Skeletal muscle tissue (tissue), 4 donors: ENCODE results near the gene TEC. TPM values are rescaled to one million over a fixed set of nuclear protein-coding genes. Genes with fewer than 3 reads are reported as not detected.
"Not testable (repeated sequence)": the region's sequence is repeated elsewhere in the genome, so short reads cannot be mapped to it uniquely, and the experiment has no call there.

Experiments used
- H3K27ac ChIP-seq: one replicate; pipeline ENCODE4 v1.7.0; 2013; ENCODE audit warnings: mild to moderate bottlenecking, low read depth, low read length, inconsistent platforms
- H3K27me3 ChIP-seq, 3 donors: one replicate each; pipeline ENCODE4 v1.7.0; 2013; ENCODE audit warnings: low read length in 3 of 3; ENCODE audit not compliant: control insufficient read depth in 3 of 3, insufficient read depth in 3 of 3
- H3K36me3 ChIP-seq, 3 donors: one replicate each; pipeline ENCODE4 v1.7.0; 2013; ENCODE audit warnings: low read length in 3 of 3; ENCODE audit not compliant: control insufficient read depth in 3 of 3, insufficient read depth in 3 of 3
- H3K4me1 ChIP-seq, 3 donors: one replicate each; pipeline ENCODE4 v1.7.0; 2013; ENCODE audit warnings: low read length in 3 of 3, mild to moderate bottlenecking in 3 of 3; ENCODE audit not compliant: control insufficient read depth in 3 of 3, insufficient read depth in 3 of 3
- H3K4me3 ChIP-seq, 3 donors: one replicate each; pipeline ENCODE4 v1.7.0; 2013; ENCODE audit warnings: low read length in 3 of 3
- H3K9ac ChIP-seq, 3 donors: one replicate each; pipeline ENCODE4 v1.7.0; 2013; ENCODE audit warnings: low read length in 3 of 3, mild to moderate bottlenecking in 3 of 3, moderate library complexity in 2 of 3, low read depth in 1 of 3
- H3K9me3 ChIP-seq, 3 donors: one replicate each; pipeline ENCODE4 v1.7.0; 2013; ENCODE audit warnings: low read length in 3 of 3; ENCODE audit not compliant: control insufficient read depth in 3 of 3
- total RNA-seq: library from RNA; depleted of rRNA; stranded (reverse); fragments of >200 nt; gene quantifications from one replicate; pipeline ENCODE4 v1.2.3, GENCODE V29; 2014
- donor health status: Osteomylitis.

TEC gene
- total RNA-seq: 0.52 TPM

- H3K27me3 ChIP-seq: no peaks in the 10 kb centered on the region
- H3K9ac ChIP-seq: peak within 1 kb of the TSS; percentile 87 to 88 (median 88)
- peaks cover 0 to 11% (median 0%) of the 10 kb centered on the region in 3 donors for H3K4me1 ChIP-seq
- peak within 1 kb of the TSS; percentile 86 for H3K27ac ChIP-seq
- no peaks in the 10 kb centered on the region for H3K36me3 ChIP-seq
- no peaks in the 10 kb centered on the region for H3K9me3 ChIP-seq
- H3K4me3 ChIP-seq: peak within 1 kb of the TSS; percentile 85 to 95 (median 87)
Observed at GRCh38 chr4:48268956-48269860, at the start of gene TEC. Gene TEC (minus strand): TSS chr4:48269838. CDS start chr4:48228614, 41,224 bp downstream.

GRCh38 chr4:48315728-48316630 is 46.3 kb upstream of the TEC start:
- H3K27me3 ChIP-seq: no peaks in the 10 kb centered on the region
- H3K4me1 ChIP-seq: no peaks in the 10 kb centered on the region
- H3K36me3 ChIP-seq: no peaks in the 10 kb centered on the region
- no peak overlapping the region for H3K27ac ChIP-seq
- no peak overlapping the region for H3K4me3 ChIP-seq
- no peaks in the 10 kb centered on the region for H3K9me3 ChIP-seq
- H3K9ac ChIP-seq: no peak overlapping the region

- not testable (repeated sequence) for H3K27me3 ChIP-seq, H3K9me3 ChIP-seq, H3K9ac ChIP-seq, H3K4me3 ChIP-seq, H3K4me1 ChIP-seq, H3K36me3 ChIP-seq, H3K27ac ChIP-seq
Observed at GRCh38 chr4:48314746-48315145, 45.1 kb upstream of the TEC start.

- H3K9ac ChIP-seq: no peak overlapping the region
- no peak overlapping the region for H3K27ac ChIP-seq
- H3K4me1 ChIP-seq: no peaks in the 10 kb centered on the region
- H3K4me3 ChIP-seq: no peak overlapping the region
- no peaks in the 10 kb centered on the region for H3K27me3 ChIP-seq
- no peaks in the 10 kb centered on the region for H3K9me3 ChIP-seq
- no peaks in the 10 kb centered on the region for H3K36me3 ChIP-seq
Observed at GRCh38 chr4:48311896-48312295, 42.3 kb upstream of the TEC start.

- no peak overlapping the region for H3K4me3 ChIP-seq
- H3K9me3 ChIP-seq: no peaks in the 10 kb centered on the region
- H3K4me1 ChIP-seq: no peaks in the 10 kb centered on the region
- no peaks in the 10 kb centered on the region for H3K27me3 ChIP-seq
- no peaks in the 10 kb centered on the region for H3K36me3 ChIP-seq
- H3K27ac ChIP-seq: no peak overlapping the region
- no peak overlapping the region for H3K9ac ChIP-seq
Observed at GRCh38 chr4:48308901-48309300, 39.3 kb upstream of the TEC start.

- no peaks in the 10 kb centered on the region for H3K4me1 ChIP-seq
Observed at GRCh38 chr4:48307528-48307927, 37.9 kb upstream of the TEC start.

GRCh38 chr4:48305508-48305907 is 35.9 kb upstream of the TEC start:
- H3K27me3 ChIP-seq: no peaks in the 10 kb centered on the region
- H3K4me3 ChIP-seq: no peak overlapping the region
- H3K27ac ChIP-seq: no peak overlapping the region
- H3K9me3 ChIP-seq: no peaks in the 10 kb centered on the region
- no peak overlapping the region for H3K9ac ChIP-seq
- H3K4me1 ChIP-seq: no peaks in the 10 kb centered on the region
- no peaks in the 10 kb centered on the region for H3K36me3 ChIP-seq

More at GRCh38 chr4:48307528-48307927, 37.9 kb upstream of the TEC start:
- Histone ChIP-seq H3K27ac (no peak overlapping the region), H3K4me3 (no peak overlapping the region), H3K9me3 (no peaks in the 10 kb centered on the region), H3K27me3 (no peaks in the 10 kb centered on the region), H3K36me3 (no peaks in the 10 kb centered on the region), H3K9ac (no peak overlapping the region)

GRCh38 chr4:48300004-48300403 is 30.4 kb upstream of the TEC start:
- Histone ChIP-seq H3K36me3 (no peaks in the 10 kb centered on the region), H3K27ac (no peak overlapping the region), H3K4me1 (no peaks in the 10 kb centered on the region), H3K9me3 (no peaks in the 10 kb centered on the region), H3K4me3 (no peak overlapping the region), H3K27me3 (no peaks in the 10 kb centered on the region), H3K9ac (no peak overlapping the region)

- Histone ChIP-seq H3K4me3 (no peak overlapping the region), H3K36me3 (no peaks in the 10 kb centered on the region), H3K27me3 (no peaks in the 10 kb centered on the region), H3K9me3 (no peaks in the 10 kb centered on the region), H3K4me1 (no peaks in the 10 kb centered on the region), H3K9ac (no peak overlapping the region), H3K27ac (no peak overlapping the region)
Observed at GRCh38 chr4:48299560-48299959, 29.9 kb upstream of the TEC start.
